ENCODE measurements around the gene DGKG.

DNA sequence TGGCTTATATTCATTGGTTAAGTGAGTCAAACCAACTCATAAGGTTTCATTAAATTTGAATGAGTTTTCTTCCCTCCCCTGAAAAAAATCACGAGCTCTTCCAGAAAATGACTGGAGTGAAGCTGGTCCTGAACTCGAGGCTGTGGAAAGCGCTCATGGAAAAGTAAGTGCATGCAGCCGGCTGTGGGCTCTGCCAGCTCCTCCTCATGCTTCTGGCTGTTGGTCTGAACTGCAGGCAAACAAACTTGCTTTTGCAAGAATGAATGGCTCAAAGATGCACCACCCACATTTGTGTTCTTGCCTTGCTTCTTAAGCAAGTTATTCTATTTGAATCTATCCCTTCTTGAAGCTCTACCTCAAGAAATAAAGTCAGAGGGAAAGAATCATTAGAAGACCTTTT, 259.3 kb downstream of the DGKG start:
- TF ChIP-seq, protein P1, sequence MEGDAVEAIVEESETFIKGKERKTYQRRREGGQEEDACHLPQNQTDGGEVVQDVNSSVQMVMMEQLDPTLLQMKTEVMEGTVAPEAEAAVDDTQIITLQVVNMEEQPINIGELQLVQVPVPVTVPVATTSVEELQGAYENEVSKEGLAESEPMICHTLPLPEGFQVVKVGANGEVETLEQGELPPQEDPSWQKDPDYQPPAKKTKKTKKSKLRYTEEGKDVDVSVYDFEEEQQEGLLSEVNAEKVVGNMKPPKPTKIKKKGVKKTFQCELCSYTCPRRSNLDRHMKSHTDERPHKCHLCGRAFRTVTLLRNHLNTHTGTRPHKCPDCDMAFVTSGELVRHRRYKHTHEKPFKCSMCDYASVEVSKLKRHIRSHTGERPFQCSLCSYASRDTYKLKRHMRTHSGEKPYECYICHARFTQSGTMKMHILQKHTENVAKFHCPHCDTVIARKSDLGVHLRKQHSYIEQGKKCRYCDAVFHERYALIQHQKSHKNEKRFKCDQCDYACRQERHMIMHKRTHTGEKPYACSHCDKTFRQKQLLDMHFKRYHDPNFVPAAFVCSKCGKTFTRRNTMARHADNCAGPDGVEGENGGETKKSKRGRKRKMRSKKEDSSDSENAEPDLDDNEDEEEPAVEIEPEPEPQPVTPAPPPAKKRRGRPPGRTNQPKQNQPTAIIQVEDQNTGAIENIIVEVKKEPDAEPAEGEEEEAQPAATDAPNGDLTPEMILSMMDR (IDR thresholded peaks at IDR 0.05): no peak
- no peak for TF ChIP-seq POLR2A (IDR thresholded peaks at IDR 0.05)

All from right lobe of liver (tissue), 4 donors.